K562 treated with DMSO at 1 percent for 12 hours (cell line): ENCODE measurements around the gene PTGS1. TPM values are rescaled to one million over a fixed set of nuclear protein-coding genes. Genes with fewer than 3 reads are reported as not detected.

ENCODE experiments used
- total RNA-seq: library from RNA; unstranded; fragments of 300-600 nt; gene quantifications from 2 replicates; pipeline ENCODE4 v1.2.3, GENCODE V29; 2022; ENCODE audit not compliant: insufficient read depth

PTGS1 gene
- total RNA-seq, result 9.5 and 18.7 TPM in 2 replicates

GRCh38 chr9:122370869-122371755, at the start of gene PTGS1:
Gene PTGS1 (plus strand): TSS chr9:122371024. CDS start chr9:122371085, 61 bp downstream.

Other genes with a start within 250 kb of the PTGS1 start
- 197 and 254 TPM in 2 replicates for gene NDUFA8, start 211.2 kb upstream of the PTGS1 start, total RNA-seq
- gene MORN5, start 211.1 kb upstream of the PTGS1 start, total RNA-seq, result not detected in 2 replicates
- 3.3 and 3.6 TPM in 2 replicates for gene LHX6, start 142.1 kb upstream of the PTGS1 start, total RNA-seq
- 6.5 and 17.8 TPM in 2 replicates for gene RBM18, start 106.2 kb upstream of the PTGS1 start, total RNA-seq
- gene MRRF, start 106.1 kb upstream of the PTGS1 start, total RNA-seq, result 13.7 and 28.9 TPM in 2 replicates
- gene OR1J1, start 106.9 kb downstream of the PTGS1 start, total RNA-seq, result not detected in 2 replicates
- gene OR1J2, start 139.8 kb downstream of the PTGS1 start, total RNA-seq, result not detected in 2 replicates
- gene OR1J4, start 148.1 kb downstream of the PTGS1 start, total RNA-seq, result not detected in 2 replicates
- gene OR1N1, start 156.3 kb downstream of the PTGS1 start, total RNA-seq, result not detected in 2 replicates
- not detected in 2 replicates for gene OR1N2, start 182.1 kb downstream of the PTGS1 start, total RNA-seq
- not detected in 2 replicates for gene OR1L8, start 212.4 kb downstream of the PTGS1 start, total RNA-seq
- gene OR1Q1, start 243.7 kb downstream of the PTGS1 start, total RNA-seq, result not detected in 2 replicates